COLO829 (cell line): ENCODE measurements around the gene SCYGR8.
"Not testable (repeated sequence)": the region's sequence is repeated elsewhere in the genome, so short reads cannot be mapped to it uniquely, and the experiment has no call there.

Experiments
- DNase-seq: peaks from one replicate; pipeline ENCODE4 v3.0.0; 2012; ENCODE audit warnings: low spot score

The SCYGR8 gene

GRCh38 chr2:227745594-227745993 is at the start of gene SCYGR8:
Gene SCYGR8 (plus strand): TSS chr2:227745894. CDS start chr2:227745894, 0 bp downstream.
- no peak for DNase-seq

- no peak for DNase-seq
These were observed 48.6 kb upstream of the SCYGR8 start for GRCh38 chr2:227696990-227697679.

GRCh38 chr2:227701556-227701955 is 44.1 kb upstream of the SCYGR8 start:
- no peak for DNase-seq

GRCh38 chr2:227703280-227703732 is 42.4 kb upstream of the SCYGR8 start:
- no peak for DNase-seq

GRCh38 chr2:227703961-227704360 is 41.7 kb upstream of the SCYGR8 start:
- no peak for DNase-seq

- DNase-seq, result no peak
These were observed 38.8 kb upstream of the SCYGR8 start for GRCh38 chr2:227706859-227707258.

- DNase-seq, result no peak
These were observed 38.3 kb upstream of the SCYGR8 start for GRCh38 chr2:227707390-227707789.

- no peak for DNase-seq
These were observed 34.7 kb upstream of the SCYGR8 start for GRCh38 chr2:227710986-227711385.

- no peak for DNase-seq
These were observed 32.4 kb upstream of the SCYGR8 start for GRCh38 chr2:227713291-227713690.

- no peak for DNase-seq
These were observed 29.2 kb upstream of the SCYGR8 start for GRCh38 chr2:227716501-227716900.

GRCh38 chr2:227717687-227718567 is 27.8 kb upstream of the SCYGR8 start, which contains the start of gene SLC19A3:
Gene SLC19A3 (minus strand): TSS chr2:227718028. CDS start chr2:227702318, 15,710 bp downstream.
- DNase-seq, result peak; percentile 61

- no peak for DNase-seq
These were observed 26.1 kb upstream of the SCYGR8 start for GRCh38 chr2:227719641-227720040.

- DNase-seq, result no peak
These were observed 25.0 kb upstream of the SCYGR8 start for GRCh38 chr2:227720680-227721079.

GRCh38 chr2:227722821-227723220 is 22.9 kb upstream of the SCYGR8 start:
- DNase-seq, result not testable (repeated sequence)

GRCh38 chr2:227724394-227725039 is 21.2 kb upstream of the SCYGR8 start, which contains the start of gene SCYGR6:
Gene SCYGR6 (minus strand): TSS chr2:227724757. CDS start chr2:227724757, 0 bp downstream.
- DNase-seq, result no peak

GRCh38 chr2:227728035-227728434 is 17.7 kb upstream of the SCYGR8 start, which contains the start of gene SCYGR7:
Gene SCYGR7 (plus strand): TSS chr2:227728335. CDS start chr2:227728335, 0 bp downstream.
- DNase-seq, result no peak

GRCh38 chr2:227739351-227739750 is 6.3 kb upstream of the SCYGR8 start:
- DNase-seq, result no peak

GRCh38 chr2:227740705-227741104 is 5.0 kb upstream of the SCYGR8 start:
- DNase-seq, result not testable (repeated sequence)

- no peak for DNase-seq
These were observed 2.4 kb downstream of the SCYGR8 start for GRCh38 chr2:227748079-227748478.

- DNase-seq, result not testable (repeated sequence)
These were observed 10.6 kb downstream of the SCYGR8 start for GRCh38 chr2:227756261-227756660.

- no peak for DNase-seq
These were observed 13.9 kb downstream of the SCYGR8 start for GRCh38 chr2:227759411-227760118.
